Mucosa of descending colon (tissue), 3 donors: ENCODE data around the gene PPP6R3. TPM values are rescaled to one million over a fixed set of nuclear protein-coding genes. Genes with fewer than 3 reads are reported as not detected.
"Not testable (repeated sequence)": the region's sequence is repeated elsewhere in the genome, so short reads cannot be mapped to it uniquely, and the experiment has no call there.

Source experiments
- ATAC-seq: fragments of 200-7000 bp; cut with Tn5 transposase; one replicate; pipeline ENCODE4 v1.9.1; 2020; ENCODE audit warnings: mild to moderate bottlenecking, moderate library complexity
- DNase-seq, 3 donors: peaks; one replicate each; pipeline ENCODE4 v3.0.0-alpha.2; 2020
- H3K36me3 ChIP-seq: fragments of 200-600 bp; one replicate; pipeline ENCODE4 v1.8.0; 2021; ENCODE audit warnings: low read depth, mild to moderate bottlenecking
- H3K4me1 ChIP-seq: fragments of 200-600 bp; one replicate; pipeline ENCODE4 v1.8.0; 2021; ENCODE audit warnings: low read depth, mild to moderate bottlenecking
- H3K4me3 ChIP-seq: fragments of 200-600 bp; one replicate; pipeline ENCODE4 v1.8.0; 2021; ENCODE audit warnings: mild to moderate bottlenecking
- H3K9me3 ChIP-seq: fragments of 200-600 bp; one replicate; pipeline ENCODE4 v1.8.0; 2021; ENCODE audit warnings: mild to moderate bottlenecking
- CTCF ChIP-seq: fragments of 200-600 bp; IDR thresholded peaks from one replicate; pipeline ENCODE4 v1.8.0; 2022; ENCODE audit warnings: antibody characterized with exemption, mild to moderate bottlenecking
- intact Hi-C, 2 donors: fragments of 100-400 bp; cut with DNase I in 1 of 2; cut with micrococcal nuclease in 1 of 2; formaldehyde crosslinking; loops; one replicate each; pipeline versions ENCODE4 v1.11.0 to v1.11.1; 2022; cut with DNase I, micrococcal nuclease
- total RNA-seq, 3 donors: library from RNA; stranded (reverse); fragmentation: NEBNext Ultra II Directional in 2 of 3; extraction: Animal tissue kit (Norgen Biotek cat#: 25700) in 2 of 3; gene quantifications; one replicate each; pipeline versions ENCODE4 v1.2.1 to v1.2.4, GENCODE V29; 2021 to 2023
- donor health status: DM: no; HTN: no; CAD: no; lungs with moderate emphysema.
- donor health status: DM: no; HTN: no; CAD: no.
- donor health status: DM: no; HTN: yes; CAD: no.

PPP6R3 gene
- total RNA-seq, 3 donors from 2014 or later, result 107 to 141 (median 115) TPM

- ATAC-seq (no peak), DNase-seq (no peak)
- Histone ChIP-seq H3K36me3 (no peaks in the 10 kb centered on the region), H3K9me3 (no peaks in the 10 kb centered on the region), H3K4me1 (peaks cover 11% of the 10 kb centered on the region), H3K4me3 (no peak overlapping the region)
- intact Hi-C loops, result no loop called here
- no peak for TF ChIP-seq CTCF
These were observed 77.5 kb downstream of the PPP6R3 start for GRCh38 chr11:68538025-68538424.

- ATAC-seq, result no peak
- Histone ChIP-seq H3K4me1 (peaks cover 11% of the 10 kb centered on the region), H3K4me3 (no peak overlapping the region), H3K9me3 (no peaks in the 10 kb centered on the region), H3K36me3 (no peaks in the 10 kb centered on the region)
- TF ChIP-seq CTCF, result no peak
- intact Hi-C loops, result no loop called here
- no peak for DNase-seq
These were observed 78.8 kb downstream of the PPP6R3 start for GRCh38 chr11:68539395-68539794.

GRCh38 chr11:68540504-68540903 lies 80.0 kb downstream of the PPP6R3 start:
- ATAC-seq, intact Hi-C loops, H3K9me3 ChIP-seq, H3K36me3 ChIP-seq, H3K4me3 ChIP-seq, DNase-seq: not testable (repeated sequence)
- peaks cover 11% of the 10 kb centered on the region for H3K4me1 ChIP-seq

GRCh38 chr11:68541116-68541515 lies 80.6 kb downstream of the PPP6R3 start:
- intact Hi-C loops, result no loop called here
- ATAC-seq (no peak), DNase-seq (no peak)
- TF ChIP-seq CTCF, result no peak
- Histone ChIP-seq H3K4me1 (peaks cover 11% of the 10 kb centered on the region), H3K4me3 (no peak overlapping the region), H3K9me3 (no peaks in the 10 kb centered on the region), H3K36me3 (no peaks in the 10 kb centered on the region)

GRCh38 chr11:68541991-68542390 lies 81.4 kb downstream of the PPP6R3 start:
- intact Hi-C loops, result no loop called here
- Histone ChIP-seq H3K9me3 (no peaks in the 10 kb centered on the region), H3K4me3 (no peak overlapping the region), H3K4me1 (peaks cover 11% of the 10 kb centered on the region), H3K36me3 (no peaks in the 10 kb centered on the region)
- TF ChIP-seq CTCF, result no peak
- peak; percentile 61 for ATAC-seq
- DNase-seq, result no peak

- H3K36me3 ChIP-seq, result no peaks in the 10 kb centered on the region
- no peak for DNase-seq
- intact Hi-C loops, result no loop called here
- peak; percentile 15 for ATAC-seq
- H3K4me1 ChIP-seq, result peaks cover 11% of the 10 kb centered on the region
- H3K4me3 ChIP-seq, result no peak overlapping the region
- H3K9me3 ChIP-seq, result no peaks in the 10 kb centered on the region
- TF ChIP-seq CTCF, result no peak
These were observed 82.1 kb downstream of the PPP6R3 start for GRCh38 chr11:68542617-68543016.
